ENCODE results near the gene CHMP2A. TPM values are rescaled to one million over a fixed set of nuclear protein-coding genes. Genes with fewer than 3 reads are reported as not detected.

Gene CHMP2A
- total and polyA plus RNA-seq, 10 of the 15 experiments (the other 5 are each of a cell fraction or from before 2014, with no cell fraction given) = 69.5 to 172 (median 109) TPM

- peak within 1 kb of the TSS; percentile 61 for H3K4me2 ChIP-seq (ENCODE audit: control insufficient read depth, insufficient read depth)
- peak within 1 kb of the TSS; percentile 90 for H3K9ac ChIP-seq (ENCODE audit: control insufficient read depth, insufficient read depth, low read length)
- ChIA-PET CTCF (interaction anchor here (1.0 to 4.2 kb wide), 26 partner anchors 8 to 782 kb away, joined by 3 to 67 read pairs (median 5); partner anchors contain the start of genes CHMP2A, SLC27A5, TRIM28 and ZNF497), POLR2A (interaction anchor here (0.7 to 3.0 kb wide), 13 partner anchors 24 to 517 kb away, joined by 3 to 24 read pairs (median 8); partner anchors contain the start of genes CHMP2A, TRIM28, UBE2M and ZNF606), RAD21 (ENCODE audit: unreplicated experiment) (interaction anchor here (0.7 to 4.0 kb wide), 15 partner anchors 18 to 336 kb away, joined by 3 to 50 read pairs (median 5); partner anchors contain the start of genes CHMP2A, TRIM28, ZNF274 and ZNF497), SMC1A (ENCODE audit: uncharacterized antibody, unreplicated experiment) (interaction anchor here (0.8 to 3.6 kb wide), 17 partner anchors 13 to 1020 kb away, joined by 3 to 43 read pairs (median 4); partner anchors contain the start of genes CHMP2A, MZF1, TRIM28 and UBE2M)
- H2AFZ ChIP-seq (ENCODE audit: control insufficient read depth, low read depth, low read length) = peak within 1 kb of the TSS; percentile 95
- under 1% methylated on average over 78 of the region's 87 CpGs for WGBS (ENCODE audit: insufficient coverage, insufficient replicate concordance, low lambda C conversion rate, missing lambda C conversion rate)
- no peaks in the 10 kb centered on the region for H4K20me1 ChIP-seq (ENCODE audit: control insufficient read depth, insufficient read depth)
- H3K36me3 ChIP-seq (ENCODE audit: control insufficient read depth in 2 of 2, insufficient read depth in 2 of 2, low read length in 1 of 2) = peaks cover 0 to 8% of the 10 kb centered on the region in 2 experiments; a peak in 3 of 4 replicates
- no peaks in the 10 kb centered on the region for H3K27me3 ChIP-seq (replicated peaks in 1 of 2; ENCODE audit: control insufficient read depth in 2 of 2, insufficient read depth in 2 of 2, low read length in 1 of 2)
- no peaks in the 10 kb centered on the region for H3K9me3 ChIP-seq (replicated peaks; ENCODE audit: control insufficient read depth, insufficient read depth, low read length)
- DNase-seq (ENCODE audit: low read depth, low spot score) = peak; percentile 92
- intact Hi-C loops (cut with micrococcal nuclease; ENCODE audit: unreplicated experiment) (loop anchor here (1.0 to 5.0 kb wide), 4 partner anchors 43 to 192 kb away; partner anchors contain the start of genes MZF1, ZNF446, ZNF837 and ZSCAN22), in situ Hi-C loops (cut with MboI) (no loop called here)
- BruUV-seq (replicated peaks) = TSS peak; percentile 74
- ATAC-seq = peak; percentile 86
- H3K79me2 ChIP-seq (ENCODE audit: control insufficient read depth, insufficient read depth, low read length) = peaks cover 35% of the 10 kb centered on the region
- H3K4me3 ChIP-seq = peak within 1 kb of the TSS; percentile 89
- H3K4me1 ChIP-seq (ENCODE audit: control insufficient read depth, insufficient read depth, low read length) = peaks cover 22% of the 10 kb centered on the region
- H3K27ac ChIP-seq (ENCODE audit: control insufficient read depth, insufficient read depth) = peak within 1 kb of the TSS; percentile 88
- FAIRE-seq = peak; percentile 79
- TF ChIP-seq POLR2AphosphoS2 (IDR thresholded peaks at IDR 0.05; ENCODE audit: low read depth, low read length) (peak; percentile 89), YY1 (IDR thresholded peaks at IDR 0.05; ENCODE audit: low read depth, low read length) (peak; percentile 96), SP1 (IDR thresholded peaks at IDR 0.05; ENCODE audit: low read depth, low read length) (peak; percentile 84), SREBF1 (IDR thresholded peaks at IDR 0.05; ENCODE audit: low read length) (peak; percentile 65; the same call in 1 of the 2 replicates), ELK1 (IDR thresholded peaks at IDR 0.05; ENCODE audit: low read depth, low read length) (peak; percentile 95), SKIL (IDR thresholded peaks at IDR 0.05; ENCODE audit: low read depth, poor library complexity, severe bottlenecking) (peak; percentile 92)
- TF ChIP-seq, protein P1, sequence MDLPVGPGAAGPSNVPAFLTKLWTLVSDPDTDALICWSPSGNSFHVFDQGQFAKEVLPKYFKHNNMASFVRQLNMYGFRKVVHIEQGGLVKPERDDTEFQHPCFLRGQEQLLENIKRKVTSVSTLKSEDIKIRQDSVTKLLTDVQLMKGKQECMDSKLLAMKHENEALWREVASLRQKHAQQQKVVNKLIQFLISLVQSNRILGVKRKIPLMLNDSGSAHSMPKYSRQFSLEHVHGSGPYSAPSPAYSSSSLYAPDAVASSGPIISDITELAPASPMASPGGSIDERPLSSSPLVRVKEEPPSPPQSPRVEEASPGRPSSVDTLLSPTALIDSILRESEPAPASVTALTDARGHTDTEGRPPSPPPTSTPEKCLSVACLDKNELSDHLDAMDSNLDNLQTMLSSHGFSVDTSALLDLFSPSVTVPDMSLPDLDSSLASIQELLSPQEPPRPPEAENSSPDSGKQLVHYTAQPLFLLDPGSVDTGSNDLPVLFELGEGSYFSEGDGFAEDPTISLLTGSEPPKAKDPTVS (IDR thresholded peaks at IDR 0.05; ENCODE audit: low read depth, low read length) = peak; percentile 61; the same call in 1 of the 2 replicates
- TF ChIP-seq, protein P2, sequence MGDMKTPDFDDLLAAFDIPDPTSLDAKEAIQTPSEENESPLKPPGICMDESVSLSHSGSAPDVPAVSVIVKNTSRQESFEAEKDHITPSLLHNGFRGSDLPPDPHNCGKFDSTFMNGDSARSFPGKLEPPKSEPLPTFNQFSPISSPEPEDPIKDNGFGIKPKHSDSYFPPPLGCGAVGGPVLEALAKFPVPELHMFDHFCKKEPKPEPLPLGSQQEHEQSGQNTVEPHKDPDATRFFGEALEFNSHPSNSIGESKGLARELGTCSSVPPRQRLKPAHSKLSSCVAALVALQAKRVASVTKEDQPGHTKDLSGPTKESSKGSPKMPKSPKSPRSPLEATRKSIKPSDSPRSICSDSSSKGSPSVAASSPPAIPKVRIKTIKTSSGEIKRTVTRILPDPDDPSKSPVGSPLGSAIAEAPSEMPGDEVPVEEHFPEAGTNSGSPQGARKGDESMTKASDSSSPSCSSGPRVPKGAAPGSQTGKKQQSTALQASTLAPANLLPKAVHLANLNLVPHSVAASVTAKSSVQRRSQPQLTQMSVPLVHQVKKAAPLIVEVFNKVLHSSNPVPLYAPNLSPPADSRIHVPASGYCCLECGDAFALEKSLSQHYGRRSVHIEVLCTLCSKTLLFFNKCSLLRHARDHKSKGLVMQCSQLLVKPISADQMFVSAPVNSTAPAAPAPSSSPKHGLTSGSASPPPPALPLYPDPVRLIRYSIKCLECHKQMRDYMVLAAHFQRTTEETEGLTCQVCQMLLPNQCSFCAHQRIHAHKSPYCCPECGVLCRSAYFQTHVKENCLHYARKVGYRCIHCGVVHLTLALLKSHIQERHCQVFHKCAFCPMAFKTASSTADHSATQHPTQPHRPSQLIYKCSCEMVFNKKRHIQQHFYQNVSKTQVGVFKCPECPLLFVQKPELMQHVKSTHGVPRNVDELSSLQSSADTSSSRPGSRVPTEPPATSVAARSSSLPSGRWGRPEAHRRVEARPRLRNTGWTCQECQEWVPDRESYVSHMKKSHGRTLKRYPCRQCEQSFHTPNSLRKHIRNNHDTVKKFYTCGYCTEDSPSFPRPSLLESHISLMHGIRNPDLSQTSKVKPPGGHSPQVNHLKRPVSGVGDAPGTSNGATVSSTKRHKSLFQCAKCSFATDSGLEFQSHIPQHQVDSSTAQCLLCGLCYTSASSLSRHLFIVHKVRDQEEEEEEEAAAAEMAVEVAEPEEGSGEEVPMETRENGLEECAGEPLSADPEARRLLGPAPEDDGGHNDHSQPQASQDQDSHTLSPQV (IDR thresholded peaks at IDR 0.05) = 0 out of 2 replicates have a peak, but pooled peaks have one; percentile 11
Observed at GRCh38 chr19:58519355-58520256, 35.3 kb downstream of the CHMP2A start, which contains the start of gene ZBTB45. TSS of gene ZBTB45 (minus strand) at chr19:58519810. CDS start at chr19:58517673, 2,137 bp downstream.

Measured in GM12878 (cell line).